GM12872 (cell line): Measurements from ENCODE around the gene KPNA1.

Experiments used
- TF ChIP-seq, protein P1 (sequence below): IDR thresholded peaks from 3 replicates; pipeline ENCODE4 v1.5.1; 2011; ENCODE audit warnings: low read depth, mild to moderate bottlenecking, low read length, moderate library complexity; ENCODE audit not compliant: insufficient read depth

Gene KPNA1

DNA sequence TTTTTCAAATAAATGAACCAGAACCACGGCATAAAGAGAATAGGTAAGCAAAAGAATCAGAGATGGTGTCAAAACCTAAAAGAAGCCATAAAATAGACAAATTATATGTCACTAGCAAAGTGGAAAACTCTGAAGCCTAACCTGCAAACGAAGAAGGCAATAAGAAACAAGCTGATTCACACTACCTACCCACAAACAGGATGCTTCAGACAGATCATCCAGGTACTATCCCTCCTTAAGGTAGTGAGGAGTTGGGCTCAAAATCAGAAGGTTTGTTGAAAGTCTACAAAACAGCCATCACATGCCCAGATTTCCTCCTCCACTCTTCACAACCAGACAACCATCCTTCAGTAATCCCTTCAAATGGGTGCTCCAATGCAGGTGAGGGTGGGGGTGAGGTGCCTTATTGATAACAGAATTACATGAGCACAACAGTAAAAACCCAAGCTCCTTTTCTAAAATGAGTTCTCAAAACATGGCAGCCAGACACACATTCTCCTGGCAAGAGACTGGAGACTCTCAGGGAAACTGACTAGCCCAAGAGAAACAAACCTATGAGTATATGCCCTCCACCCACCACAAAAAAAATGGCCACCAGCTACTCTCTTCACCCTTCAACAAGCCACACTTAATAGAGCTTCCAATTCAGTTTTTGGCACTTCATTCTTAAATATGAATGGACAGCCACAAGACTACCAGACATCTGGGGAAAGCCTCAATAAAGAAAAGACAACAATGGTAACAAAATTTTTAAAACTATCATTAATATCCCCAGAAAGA lies 6.4 kb downstream of the KPNA1 start:
- TF ChIP-seq, protein P1, sequence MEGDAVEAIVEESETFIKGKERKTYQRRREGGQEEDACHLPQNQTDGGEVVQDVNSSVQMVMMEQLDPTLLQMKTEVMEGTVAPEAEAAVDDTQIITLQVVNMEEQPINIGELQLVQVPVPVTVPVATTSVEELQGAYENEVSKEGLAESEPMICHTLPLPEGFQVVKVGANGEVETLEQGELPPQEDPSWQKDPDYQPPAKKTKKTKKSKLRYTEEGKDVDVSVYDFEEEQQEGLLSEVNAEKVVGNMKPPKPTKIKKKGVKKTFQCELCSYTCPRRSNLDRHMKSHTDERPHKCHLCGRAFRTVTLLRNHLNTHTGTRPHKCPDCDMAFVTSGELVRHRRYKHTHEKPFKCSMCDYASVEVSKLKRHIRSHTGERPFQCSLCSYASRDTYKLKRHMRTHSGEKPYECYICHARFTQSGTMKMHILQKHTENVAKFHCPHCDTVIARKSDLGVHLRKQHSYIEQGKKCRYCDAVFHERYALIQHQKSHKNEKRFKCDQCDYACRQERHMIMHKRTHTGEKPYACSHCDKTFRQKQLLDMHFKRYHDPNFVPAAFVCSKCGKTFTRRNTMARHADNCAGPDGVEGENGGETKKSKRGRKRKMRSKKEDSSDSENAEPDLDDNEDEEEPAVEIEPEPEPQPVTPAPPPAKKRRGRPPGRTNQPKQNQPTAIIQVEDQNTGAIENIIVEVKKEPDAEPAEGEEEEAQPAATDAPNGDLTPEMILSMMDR, result no peak

DNA sequence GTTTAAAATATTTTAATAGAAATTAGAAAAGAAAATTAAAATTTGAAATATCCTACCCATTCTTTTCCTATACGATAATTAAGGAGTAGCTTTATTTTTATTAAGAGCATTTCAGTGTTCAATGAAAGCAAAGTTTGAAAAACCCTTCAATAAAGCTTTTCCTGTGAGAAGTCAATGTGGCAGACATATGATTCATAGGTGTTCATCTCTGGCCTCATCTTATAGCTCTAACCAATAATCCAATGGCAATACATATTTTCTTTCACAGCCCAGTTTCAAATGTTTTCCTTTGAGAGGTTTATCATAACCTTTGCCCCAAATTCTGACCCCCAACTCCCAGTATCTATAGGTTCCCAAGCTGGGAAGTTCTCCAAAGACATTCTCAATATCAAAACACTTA lies 8.3 kb downstream of the KPNA1 start:
- TF ChIP-seq, protein P1, result no peak

DNA sequence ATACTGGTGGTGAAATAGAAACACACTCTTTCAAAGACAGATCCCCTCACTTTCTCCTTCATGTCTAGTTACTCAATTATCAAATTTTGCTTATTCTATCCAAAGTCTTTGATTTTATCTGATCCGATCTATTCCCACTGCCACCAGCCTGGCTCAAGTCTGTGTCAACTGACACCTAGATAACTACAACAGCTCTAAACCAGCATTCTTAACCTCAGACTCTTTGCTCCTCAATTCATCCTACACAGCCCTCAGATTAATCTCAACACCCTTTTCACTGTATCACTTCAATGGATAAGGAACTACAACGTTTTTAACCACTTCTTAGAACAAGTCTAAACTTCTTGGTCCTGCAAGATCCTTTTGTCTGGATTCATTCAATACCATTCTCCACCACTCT lies 9.1 kb downstream of the KPNA1 start:
- TF ChIP-seq, protein P1, result no peak

DNA sequence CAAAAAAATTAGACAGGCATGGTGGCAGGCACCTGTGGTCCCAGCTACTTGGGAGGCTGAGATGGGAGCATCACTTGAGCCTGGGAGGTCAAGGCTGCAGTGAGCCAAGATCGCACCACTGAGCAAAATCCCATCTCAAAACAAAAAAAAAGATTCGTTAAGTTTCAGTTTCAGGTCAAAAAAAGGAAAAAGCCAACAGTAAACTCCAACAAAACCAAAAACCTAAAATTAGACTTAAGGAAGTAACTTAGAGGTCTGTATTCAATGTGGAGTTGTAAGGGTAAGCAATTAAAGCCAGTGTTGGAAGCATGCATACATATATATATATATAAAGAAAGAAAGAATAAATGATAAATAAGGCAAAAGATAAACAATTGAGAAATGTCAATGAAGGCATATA lies 11.8 kb downstream of the KPNA1 start:
- TF ChIP-seq, protein P1, result no peak

DNA sequence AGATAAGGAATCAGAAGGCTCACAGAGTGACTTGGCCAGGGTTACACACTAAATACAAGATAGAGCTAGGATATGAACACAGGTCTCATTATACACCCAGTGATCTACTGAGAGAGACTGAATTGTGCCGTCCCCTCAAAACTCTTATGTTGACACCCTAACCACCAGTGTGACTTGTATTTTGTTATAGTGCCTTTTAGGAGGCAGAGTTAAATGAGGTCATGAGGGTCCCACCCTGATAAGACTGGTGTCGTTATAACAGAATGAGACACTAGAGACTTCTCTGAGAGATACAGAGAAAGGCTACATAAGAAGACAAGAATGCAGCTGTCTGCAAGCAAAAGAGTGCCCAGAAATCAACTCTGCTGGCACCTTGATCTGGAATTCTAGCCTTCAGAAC lies 12.6 kb downstream of the KPNA1 start:
- TF ChIP-seq, protein P1, result no peak

DNA sequence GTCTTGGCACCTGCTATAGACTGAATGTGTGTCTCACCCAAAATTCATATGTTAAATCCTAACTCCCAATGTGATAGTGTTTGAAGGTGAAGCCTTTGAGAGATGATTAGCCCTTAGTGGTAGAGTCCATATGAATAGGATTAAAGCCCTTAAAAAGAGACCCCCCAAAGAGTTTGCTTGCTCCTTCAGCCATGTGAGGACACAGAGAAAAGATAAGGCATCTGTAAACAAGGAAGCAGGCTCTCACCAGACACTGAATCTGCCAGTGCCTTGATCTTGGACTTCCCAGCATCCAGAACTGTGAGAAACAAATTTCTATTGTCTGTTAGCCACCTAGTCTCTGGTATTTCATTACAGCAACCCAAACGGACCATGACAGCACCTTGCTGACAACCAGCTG lies 16.6 kb downstream of the KPNA1 start:
- TF ChIP-seq, protein P1, result no peak

DNA sequence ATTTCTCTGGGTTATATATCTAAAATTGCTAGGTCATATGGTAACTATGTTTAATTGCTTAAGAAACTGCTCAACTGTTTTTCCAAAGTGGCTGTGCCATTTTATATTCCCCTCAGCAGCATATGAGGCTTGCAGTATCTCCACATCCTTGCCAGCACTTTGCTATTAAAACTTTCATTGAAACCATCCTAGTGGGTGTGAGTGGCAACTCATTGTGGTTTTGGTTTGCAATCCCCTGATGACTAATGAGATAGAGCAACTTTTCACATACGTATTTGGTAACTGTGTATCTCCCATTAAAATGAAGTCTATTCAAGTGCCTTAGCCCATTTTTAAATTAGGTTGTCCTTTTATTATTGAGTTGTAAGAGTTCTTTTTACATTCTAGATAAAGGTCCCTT lies 17.3 kb downstream of the KPNA1 start:
- TF ChIP-seq, protein P1, result no peak
